Measurements from ENCODE around the gene GDPD5.
A peak's percentile ranks its signal among the peaks of the same experiment; 100 is the strongest.

GDPD5 gene

GRCh38 chr11:75525433-75526191 is at the start of gene GDPD5:
GDPD5 (minus strand) TSS chr11:75525941; CDS start chr11:75477735, 48,206 bp downstream.
- Histone ChIP-seq H3K9ac (ENCODE audit: low read depth, low read length) (peak within 1 kb of the TSS; percentile 37), H3K4me3 (ENCODE audit: low read depth, low read length) (peak within 1 kb of the TSS; percentile 79), H3K4me1 (ENCODE audit: control insufficient read depth, insufficient read depth, low read length) (no peaks in the 10 kb centered on the region), H3K27me3 (ENCODE audit: control insufficient read depth, insufficient read depth, low read length) (peaks cover 20% of the 10 kb centered on the region), H3K9me3 (ENCODE audit: control insufficient read depth, insufficient read depth, low read length) (no peaks in the 10 kb centered on the region), H3K36me3 (ENCODE audit: control insufficient read depth, insufficient read depth, low read length) (no peaks in the 10 kb centered on the region)

- Histone ChIP-seq H3K27me3 (ENCODE audit: control insufficient read depth, insufficient read depth, low read length) (no peaks in the 10 kb centered on the region), H3K9me3 (ENCODE audit: control insufficient read depth, insufficient read depth, low read length) (no peaks in the 10 kb centered on the region), H3K4me3 (ENCODE audit: low read depth, low read length) (no peak overlapping the region), H3K9ac (ENCODE audit: low read depth, low read length) (no peak overlapping the region), H3K4me1 (ENCODE audit: control insufficient read depth, insufficient read depth, low read length) (no peaks in the 10 kb centered on the region), H3K36me3 (ENCODE audit: control insufficient read depth, insufficient read depth, low read length) (peaks cover 39% of the 10 kb centered on the region)
Observed at GRCh38 chr11:75574698-75575602, 49.2 kb upstream of the GDPD5 start.

GRCh38 chr11:75572744-75573143 is 47.0 kb upstream of the GDPD5 start:
- no peaks in the 10 kb centered on the region for H3K4me1 ChIP-seq (ENCODE audit: control insufficient read depth, insufficient read depth, low read length)
- H3K9ac ChIP-seq (ENCODE audit: low read depth, low read length): no peak overlapping the region
- H3K4me3 ChIP-seq (ENCODE audit: low read depth, low read length): no peak overlapping the region
- H3K27me3 ChIP-seq (ENCODE audit: control insufficient read depth, insufficient read depth, low read length): no peaks in the 10 kb centered on the region
- peaks cover 57% of the 10 kb centered on the region for H3K36me3 ChIP-seq (ENCODE audit: control insufficient read depth, insufficient read depth, low read length)
- H3K9me3 ChIP-seq (ENCODE audit: control insufficient read depth, insufficient read depth, low read length): no peaks in the 10 kb centered on the region

GRCh38 chr11:75571625-75572024 is 45.9 kb upstream of the GDPD5 start:
- Histone ChIP-seq H3K36me3 (ENCODE audit: control insufficient read depth, insufficient read depth, low read length) (peaks cover 68% of the 10 kb centered on the region), H3K4me1 (ENCODE audit: control insufficient read depth, insufficient read depth, low read length) (no peaks in the 10 kb centered on the region), H3K4me3 (ENCODE audit: low read depth, low read length) (no peak overlapping the region), H3K9me3 (ENCODE audit: control insufficient read depth, insufficient read depth, low read length) (no peaks in the 10 kb centered on the region), H3K9ac (ENCODE audit: low read depth, low read length) (no peak overlapping the region), H3K27me3 (ENCODE audit: control insufficient read depth, insufficient read depth, low read length) (no peaks in the 10 kb centered on the region)

GRCh38 chr11:75570559-75571139 is 44.9 kb upstream of the GDPD5 start:
- peaks cover 77% of the 10 kb centered on the region for H3K36me3 ChIP-seq (ENCODE audit: control insufficient read depth, insufficient read depth, low read length)
- H3K27me3 ChIP-seq (ENCODE audit: control insufficient read depth, insufficient read depth, low read length): no peaks in the 10 kb centered on the region
- peaks cover 2% of the 10 kb centered on the region for H3K4me1 ChIP-seq (ENCODE audit: control insufficient read depth, insufficient read depth, low read length)
- no peak overlapping the region for H3K4me3 ChIP-seq (ENCODE audit: low read depth, low read length)
- H3K9me3 ChIP-seq (ENCODE audit: control insufficient read depth, insufficient read depth, low read length): no peaks in the 10 kb centered on the region
- no peak overlapping the region for H3K9ac ChIP-seq (ENCODE audit: low read depth, low read length)

- Histone ChIP-seq H3K9ac (ENCODE audit: low read depth, low read length) (no peak overlapping the region), H3K36me3 (ENCODE audit: control insufficient read depth, insufficient read depth, low read length) (peaks cover 74% of the 10 kb centered on the region), H3K27me3 (ENCODE audit: control insufficient read depth, insufficient read depth, low read length) (no peaks in the 10 kb centered on the region)
Observed at GRCh38 chr11:75568616-75569219, 43.0 kb upstream of the GDPD5 start.

GRCh38 chr11:75567971-75568370 is 42.2 kb upstream of the GDPD5 start:
- Histone ChIP-seq H3K4me3 (ENCODE audit: low read depth, low read length) (no peak overlapping the region), H3K27me3 (ENCODE audit: control insufficient read depth, insufficient read depth, low read length) (no peaks in the 10 kb centered on the region)

More at GRCh38 chr11:75568616-75569219, 43.0 kb upstream of the GDPD5 start:
- Histone ChIP-seq H3K4me1 (ENCODE audit: control insufficient read depth, insufficient read depth, low read length) (peaks cover 14% of the 10 kb centered on the region), H3K9me3 (ENCODE audit: control insufficient read depth, insufficient read depth, low read length) (no peaks in the 10 kb centered on the region), H3K4me3 (ENCODE audit: low read depth, low read length) (no peak overlapping the region)

GRCh38 chr11:75566763-75567279 is 41.1 kb upstream of the GDPD5 start:
- no peak overlapping the region for H3K9ac ChIP-seq (ENCODE audit: low read depth, low read length)
- H3K27me3 ChIP-seq (ENCODE audit: control insufficient read depth, insufficient read depth, low read length): no peaks in the 10 kb centered on the region
- H3K36me3 ChIP-seq (ENCODE audit: control insufficient read depth, insufficient read depth, low read length): peaks cover 60% of the 10 kb centered on the region
- no peaks in the 10 kb centered on the region for H3K9me3 ChIP-seq (ENCODE audit: control insufficient read depth, insufficient read depth, low read length)
- peaks cover 15% of the 10 kb centered on the region for H3K4me1 ChIP-seq (ENCODE audit: control insufficient read depth, insufficient read depth, low read length)
- no peak overlapping the region for H3K4me3 ChIP-seq (ENCODE audit: low read depth, low read length)

More at GRCh38 chr11:75567971-75568370, 42.2 kb upstream of the GDPD5 start:
- H3K9me3 ChIP-seq (ENCODE audit: control insufficient read depth, insufficient read depth, low read length): no peaks in the 10 kb centered on the region
- no peak overlapping the region for H3K9ac ChIP-seq (ENCODE audit: low read depth, low read length)
- H3K4me1 ChIP-seq (ENCODE audit: control insufficient read depth, insufficient read depth, low read length): peaks cover 15% of the 10 kb centered on the region
- peaks cover 69% of the 10 kb centered on the region for H3K36me3 ChIP-seq (ENCODE audit: control insufficient read depth, insufficient read depth, low read length)

GRCh38 chr11:75565916-75566762 is 40.4 kb upstream of the GDPD5 start:
- Histone ChIP-seq H3K4me3 (ENCODE audit: low read depth, low read length) (no peak overlapping the region), H3K9me3 (ENCODE audit: control insufficient read depth, insufficient read depth, low read length) (no peaks in the 10 kb centered on the region), H3K27me3 (ENCODE audit: control insufficient read depth, insufficient read depth, low read length) (no peaks in the 10 kb centered on the region), H3K9ac (ENCODE audit: low read depth, low read length) (no peak overlapping the region), H3K4me1 (ENCODE audit: control insufficient read depth, insufficient read depth, low read length) (peaks cover 18% of the 10 kb centered on the region), H3K36me3 (ENCODE audit: control insufficient read depth, insufficient read depth, low read length) (peaks cover 53% of the 10 kb centered on the region)

GRCh38 chr11:75565221-75565814 is 39.6 kb upstream of the GDPD5 start:
- Histone ChIP-seq H3K9ac (ENCODE audit: low read depth, low read length) (no peak overlapping the region), H3K36me3 (ENCODE audit: control insufficient read depth, insufficient read depth, low read length) (peaks cover 45% of the 10 kb centered on the region), H3K9me3 (ENCODE audit: control insufficient read depth, insufficient read depth, low read length) (no peaks in the 10 kb centered on the region), H3K27me3 (ENCODE audit: control insufficient read depth, insufficient read depth, low read length) (no peaks in the 10 kb centered on the region), H3K4me3 (ENCODE audit: low read depth, low read length) (no peak overlapping the region), H3K4me1 (ENCODE audit: control insufficient read depth, insufficient read depth, low read length) (peaks cover 18% of the 10 kb centered on the region)
